GM10266 (cell line): ENCODE data around the gene PKP1.

Experiments used
- DNase-seq: peaks from one replicate; pipeline ENCODE4 v3.0.0; 2012; ENCODE audit errors: extremely low spot score
- TF ChIP-seq, protein P1 (sequence below): IDR thresholded peaks from 2 replicates; pipeline ENCODE4 v1.5.1; 2012; ENCODE audit warnings: mild to moderate bottlenecking, low read depth; ENCODE audit not compliant: control insufficient read depth, insufficient read depth; ENCODE audit errors: missing control alignments

Gene PKP1

DNA sequence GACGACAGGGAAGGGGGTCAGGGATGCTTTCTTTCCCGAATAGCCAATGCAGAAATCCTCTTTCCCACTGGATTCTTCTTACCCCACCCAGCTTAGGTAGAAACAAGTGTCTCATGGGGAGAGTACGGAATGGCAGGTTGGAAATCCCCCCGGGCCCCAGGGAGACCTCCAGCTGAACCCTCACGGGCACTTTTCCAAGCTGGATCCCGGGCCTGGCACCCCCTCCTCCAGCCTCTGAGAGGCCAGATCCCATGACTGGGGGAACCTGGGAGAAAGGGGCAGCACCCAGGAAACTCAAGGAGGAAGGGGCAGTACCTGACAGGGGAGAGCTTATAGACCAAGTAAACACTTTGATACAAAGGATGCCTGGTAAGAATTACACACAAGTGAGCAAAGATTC, 1.3 kb downstream of the PKP1 start:
- no peak for DNase-seq
- TF ChIP-seq, protein P1, sequence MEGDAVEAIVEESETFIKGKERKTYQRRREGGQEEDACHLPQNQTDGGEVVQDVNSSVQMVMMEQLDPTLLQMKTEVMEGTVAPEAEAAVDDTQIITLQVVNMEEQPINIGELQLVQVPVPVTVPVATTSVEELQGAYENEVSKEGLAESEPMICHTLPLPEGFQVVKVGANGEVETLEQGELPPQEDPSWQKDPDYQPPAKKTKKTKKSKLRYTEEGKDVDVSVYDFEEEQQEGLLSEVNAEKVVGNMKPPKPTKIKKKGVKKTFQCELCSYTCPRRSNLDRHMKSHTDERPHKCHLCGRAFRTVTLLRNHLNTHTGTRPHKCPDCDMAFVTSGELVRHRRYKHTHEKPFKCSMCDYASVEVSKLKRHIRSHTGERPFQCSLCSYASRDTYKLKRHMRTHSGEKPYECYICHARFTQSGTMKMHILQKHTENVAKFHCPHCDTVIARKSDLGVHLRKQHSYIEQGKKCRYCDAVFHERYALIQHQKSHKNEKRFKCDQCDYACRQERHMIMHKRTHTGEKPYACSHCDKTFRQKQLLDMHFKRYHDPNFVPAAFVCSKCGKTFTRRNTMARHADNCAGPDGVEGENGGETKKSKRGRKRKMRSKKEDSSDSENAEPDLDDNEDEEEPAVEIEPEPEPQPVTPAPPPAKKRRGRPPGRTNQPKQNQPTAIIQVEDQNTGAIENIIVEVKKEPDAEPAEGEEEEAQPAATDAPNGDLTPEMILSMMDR = no peak

DNA sequence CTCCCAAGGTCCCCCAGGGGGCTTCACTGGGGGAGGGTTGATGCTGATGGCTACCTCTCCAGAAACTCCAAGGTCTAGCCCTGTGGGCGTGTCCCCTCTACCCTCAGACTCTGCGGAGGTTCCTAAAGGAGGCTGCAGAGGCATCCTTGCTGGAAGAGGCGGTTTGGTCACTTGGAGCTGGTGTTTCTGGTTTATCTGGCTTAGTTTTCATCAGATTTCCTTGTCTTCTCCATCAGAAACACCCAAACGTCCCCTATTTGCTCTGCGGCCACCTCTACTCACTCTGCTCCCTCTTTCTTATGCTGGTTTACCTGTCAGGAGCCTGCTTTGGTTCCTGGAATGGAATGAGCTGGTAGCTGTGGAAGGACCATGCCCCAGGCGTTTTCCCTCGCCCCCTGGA, 2.5 kb downstream of the PKP1 start:
- TF ChIP-seq, protein P1 = no peak
- DNase-seq = no peak

DNA sequence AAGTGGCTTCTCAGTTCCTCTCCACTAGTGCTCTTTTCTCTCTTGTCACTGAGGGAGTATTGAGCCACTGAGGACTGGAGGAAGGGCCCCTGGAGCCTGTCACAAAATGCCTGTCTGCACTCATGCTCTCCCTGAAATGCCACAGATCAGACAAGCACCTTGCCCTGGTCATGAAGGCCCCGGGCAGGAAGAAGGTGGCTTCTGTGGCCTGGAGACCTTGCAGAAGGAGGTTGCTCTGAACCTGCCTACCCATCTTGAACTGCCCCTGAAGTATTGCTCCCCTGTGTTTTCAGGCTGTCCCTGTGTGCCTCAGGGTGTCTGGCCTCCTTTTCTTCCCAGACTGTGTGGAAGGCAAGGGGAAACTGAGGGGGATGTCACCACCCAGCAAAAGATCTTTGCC, 3.1 kb downstream of the PKP1 start:
- TF ChIP-seq, protein P1 = no peak
- no peak for DNase-seq

DNA sequence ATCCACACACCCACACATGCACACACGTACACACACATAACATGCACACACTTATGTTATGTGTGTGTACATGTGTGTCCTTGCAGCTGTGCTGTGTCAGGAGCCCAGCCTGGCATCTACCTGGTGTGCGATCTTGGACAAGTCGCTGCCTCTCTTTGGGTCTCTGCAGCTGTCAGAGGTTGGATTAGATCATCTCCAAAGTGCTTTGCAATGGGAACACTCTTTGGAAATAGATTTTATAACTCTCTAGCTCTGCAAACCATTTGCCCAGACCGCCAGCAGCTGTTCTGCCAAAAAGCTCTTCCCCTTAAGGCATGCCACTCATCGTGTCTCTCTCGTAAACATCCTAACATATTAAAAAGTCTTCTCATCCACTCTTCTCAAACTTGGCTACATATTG, 4.7 kb downstream of the PKP1 start:
- DNase-seq = no peak
- TF ChIP-seq, protein P1 = no peak

DNA sequence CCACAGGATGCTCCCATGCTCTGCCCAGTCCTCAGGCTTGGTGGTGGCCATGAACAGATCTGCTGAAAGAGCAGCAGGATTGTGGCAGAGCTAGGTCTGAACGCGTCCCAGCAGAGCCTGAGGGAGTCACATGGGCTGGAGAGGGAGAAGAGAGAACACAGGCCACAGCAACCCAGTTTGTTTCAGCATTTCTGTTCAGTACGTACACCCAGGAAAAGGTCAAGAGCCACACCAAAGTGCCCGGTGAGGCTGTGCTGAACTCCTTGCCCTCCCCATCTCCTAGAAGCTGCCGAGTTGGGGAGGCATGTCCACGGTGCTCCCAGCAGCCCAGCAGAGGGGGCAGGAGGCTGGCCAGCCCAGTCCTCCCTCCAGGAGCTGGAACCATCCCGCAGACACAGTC, 5.5 kb downstream of the PKP1 start:
- DNase-seq = no peak
- TF ChIP-seq, protein P1 = no peak

DNA sequence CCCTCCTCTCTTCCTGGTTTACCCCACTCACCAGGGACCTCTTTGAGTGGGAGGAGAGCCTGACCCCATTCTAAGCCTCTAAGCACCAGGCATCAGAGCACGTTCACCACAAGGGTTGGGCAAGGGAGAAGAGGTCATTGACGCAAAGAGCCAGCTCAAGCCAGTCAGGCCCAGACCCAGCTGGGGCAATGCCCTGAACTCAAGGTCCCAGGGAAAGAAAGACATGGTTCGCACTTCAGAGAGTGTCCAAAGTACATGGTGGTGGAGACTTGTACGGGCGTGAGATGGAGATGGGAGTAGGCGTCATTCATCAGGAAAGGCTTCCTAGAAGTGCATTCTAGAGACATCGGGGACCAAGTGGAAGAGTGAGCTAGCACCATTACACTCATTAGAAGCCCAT, 7.2 kb downstream of the PKP1 start:
- DNase-seq = no peak
- TF ChIP-seq, protein P1 = no peak

DNA sequence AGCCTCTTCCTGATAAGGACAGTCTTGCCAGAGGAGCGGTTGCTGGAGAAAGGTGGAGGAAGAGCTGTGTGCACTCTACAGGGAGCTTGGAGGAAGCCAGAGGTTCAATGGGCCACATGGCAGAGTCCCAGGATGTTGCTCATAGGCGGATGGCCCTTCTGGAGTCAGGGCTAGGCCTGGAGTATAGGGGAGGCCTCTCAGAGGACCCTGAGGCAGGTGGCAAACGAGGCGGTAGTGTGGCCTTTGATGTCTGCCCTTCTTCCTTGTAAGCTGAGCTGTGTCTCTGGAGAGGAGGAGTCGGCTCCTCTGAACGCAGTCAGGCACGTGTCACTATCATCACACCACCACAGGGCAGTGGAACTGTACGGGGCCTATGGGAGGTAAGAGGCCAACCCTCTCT, 8.6 kb downstream of the PKP1 start:
- DNase-seq = no peak
- TF ChIP-seq, protein P1 = no peak
